Left renal pelvis (tissue), 4 donors: ENCODE data around the gene TEKT5. TPM values are rescaled to one million over a fixed set of nuclear protein-coding genes. Genes with fewer than 3 reads are reported as not detected.
"Not testable (repeated sequence)": the region's sequence is repeated elsewhere in the genome, so short reads cannot be mapped to it uniquely, and the experiment has no call there.

Source experiments
- DNase-seq, 4 donors: peaks; one replicate each; pipeline ENCODE4 v3.0.0-alpha.2; 2013; ENCODE audit warnings: low read depth in 4 of 4, low spot score in 3 of 4
- polyA plus RNA-seq, 4 donors: library from polyadenylated mRNA; unstranded; fragments of 120-200 nt; gene quantifications; one replicate each; pipeline ENCODE4 v1.2.1, GENCODE V29; 2013; ENCODE audit not compliant: insufficient read length in 4 of 4

The TEKT5 gene
- polyA plus RNA-seq, 4 donors = 0.16 to 0.53 (median 0.24) TPM

GRCh38 chr16:10637337-10638037 lies 57.2 kb downstream of the TEKT5 start:
- DNase-seq = no peak

- no peak for DNase-seq
Observed at GRCh38 chr16:10635365-10636021, 59.2 kb downstream of the TEKT5 start.

- not testable (repeated sequence) for DNase-seq
Observed at GRCh38 chr16:10633429-10633828, 61.3 kb downstream of the TEKT5 start.

GRCh38 chr16:10631886-10632285 lies 62.8 kb downstream of the TEKT5 start:
- DNase-seq = no peak

GRCh38 chr16:10629592-10629963 lies 65.2 kb downstream of the TEKT5 start:
- no peak for DNase-seq

- DNase-seq = no peak
Observed at GRCh38 chr16:10625595-10626357, 69.0 kb downstream of the TEKT5 start.

GRCh38 chr16:10624527-10624926 lies 70.2 kb downstream of the TEKT5 start:
- DNase-seq = no peak

GRCh38 chr16:10623059-10623458 lies 71.7 kb downstream of the TEKT5 start:
- DNase-seq = no peak

- DNase-seq = no peak
Observed at GRCh38 chr16:10622036-10622921, 72.5 kb downstream of the TEKT5 start.

- DNase-seq = not testable (repeated sequence)
Observed at GRCh38 chr16:10621216-10621949, 73.3 kb downstream of the TEKT5 start.

- no peak for DNase-seq
Observed at GRCh38 chr16:10620120-10620519, 74.6 kb downstream of the TEKT5 start.

GRCh38 chr16:10619271-10619849 lies 75.4 kb downstream of the TEKT5 start:
- DNase-seq = no peak

- no peak for DNase-seq
Observed at GRCh38 chr16:10618710-10619209, 76.0 kb downstream of the TEKT5 start.

- no peak for DNase-seq
Observed at GRCh38 chr16:10617662-10618420, 76.9 kb downstream of the TEKT5 start.

GRCh38 chr16:10616756-10617640 lies 77.7 kb downstream of the TEKT5 start:
- no peak for DNase-seq

- DNase-seq = no peak
Observed at GRCh38 chr16:10616419-10616755, 78.3 kb downstream of the TEKT5 start.

- no peak for DNase-seq
Observed at GRCh38 chr16:10614685-10615084, 80.0 kb downstream of the TEKT5 start.
